Esophagus muscularis mucosa (tissue), 4 donors: ENCODE measurements around the gene CBLB. TPM values are rescaled to one million over a fixed set of nuclear protein-coding genes. Genes with fewer than 3 reads are reported as not detected.

Source experiments
- DNase-seq: peaks from one replicate; pipeline ENCODE4 v3.0.0-alpha.2; 2017; ENCODE audit errors: extremely low spot score
- H3K27ac ChIP-seq, 4 donors: fragments of 200-600 bp; sonication (generic); replicated peaks in 1 of 4; 1 replicate in 3 of 4; 2 replicates in 1 of 4; pipeline ENCODE4 v1.5.1; 2016 to 2019; ENCODE audit warnings: mild to moderate bottlenecking in 1 of 4
- H3K27me3 ChIP-seq, 4 donors: fragments of 200-600 bp; sonication (generic); one replicate each; pipeline versions ENCODE4 v1.5.1 to v1.6.0; 2016 to 2019
- H3K36me3 ChIP-seq, 4 donors: fragments of 200-600 bp; sonication (generic); one replicate each; pipeline ENCODE4 v1.5.1; 2016 to 2019
- H3K4me1 ChIP-seq, 4 donors: fragments of 200-600 bp; sonication (generic); one replicate each; pipeline ENCODE4 v1.5.1; 2016 to 2019
- H3K4me3 ChIP-seq, 4 donors: fragments of 200-600 bp; sonication (generic); 1 replicate in 2 of 4; 2 replicates in 2 of 4; pipeline ENCODE4 v1.5.1; 2016 to 2019; ENCODE audit warnings: mild to moderate bottlenecking in 4 of 4, moderate library complexity in 1 of 4
- H3K9me3 ChIP-seq, 4 donors: fragments of 200-600 bp; sonication (generic); 1 replicate in 3 of 4; 2 replicates in 1 of 4; pipeline ENCODE4 v1.5.1; 2016 to 2019
- CTCF ChIP-seq, 3 experiments: fragments of 200-600 bp in 2 of 3; fragments of 450-650 bp in 1 of 3; sonication (generic) in 2 of 3; IDR thresholded peaks; one replicate each; pipeline ENCODE4 v1.5.1; 2017 to 2019; ENCODE audit warnings: antibody characterized with exemption in 3 of 3, mild to moderate bottlenecking in 2 of 3, moderate library complexity in 1 of 3
- EP300 ChIP-seq: sonication (generic); formaldehyde crosslinking; IDR thresholded peaks from one replicate; pipeline ENCODE4 v1.6.1; 2017; ENCODE audit warnings: antibody characterized with exemption
- POLR2A ChIP-seq: fragments of 450-650 bp; IDR thresholded peaks from one replicate; pipeline ENCODE4 v1.6.1; 2017; ENCODE audit warnings: antibody characterized with exemption, moderate library complexity, mild to moderate bottlenecking, low read depth
- POLR2AphosphoS5 ChIP-seq, 2 donors: sonication (generic); formaldehyde crosslinking; IDR thresholded peaks; one replicate each; pipeline ENCODE4 v1.6.1; 2017; ENCODE audit warnings: antibody characterized with exemption in 2 of 2
- WGBS: methylation state at CpG from one replicate; pipeline ENCODE4 v1.1.5; 2018; 5-methylcytosine and 5-hydroxymethylcytosine counted together
- intact Hi-C: fragments of 100-400 bp; cut with DNase I; formaldehyde crosslinking; loops from one replicate; pipeline ENCODE4 v1.15.1; 2023
- total RNA-seq, 4 donors: library from RNA; depleted of rRNA; stranded (reverse); fragments of >200 nt; gene quantifications; one replicate each; pipeline versions ENCODE4 v1.1.0 to v1.2.1, GENCODE V29; 2016

CBLB gene
- total RNA-seq, 4 donors from 2014 or later: 20.7 to 35.7 (median 26.2) TPM

GRCh38 chr3:105864212-105864611 lies 4.6 kb downstream of the CBLB start:
- Histone ChIP-seq H3K36me3 (peaks cover 0 to 41% (median 2%) of the 10 kb centered on the region in 4 donors), H3K4me3 (peak overlapping the region in 1 of 4 donors; percentile 66), H3K27me3 (no peaks in the 10 kb centered on the region), H3K9me3 (no peaks in the 10 kb centered on the region), H3K27ac (no peak overlapping the region), H3K4me1 (peaks cover 31 to 74% (median 59%) of the 10 kb centered on the region in 4 donors)
- TF ChIP-seq EP300: no peak
- no peak for TF ChIP-seq POLR2AphosphoS5 (IDR thresholded peaks at IDR 0.05)
- TF ChIP-seq CTCF (IDR thresholded peaks at IDR 0.05): no peak
- no peak for TF ChIP-seq POLR2A
- intact Hi-C loops: no loop called here
- 94% methylated on average over 4 of the region's 4 CpGs for WGBS
- no peak for DNase-seq

- TF ChIP-seq CTCF (IDR thresholded peaks at IDR 0.05): no peak
- no peak for TF ChIP-seq EP300
- TF ChIP-seq POLR2A: no peak
- TF ChIP-seq POLR2AphosphoS5 (IDR thresholded peaks at IDR 0.05): no peak
- Histone ChIP-seq H3K27ac (no peak overlapping the region), H3K4me3 (peak overlapping the region in 1 of 4 donors; percentile 66), H3K9me3 (no peaks in the 10 kb centered on the region), H3K27me3 (no peaks in the 10 kb centered on the region), H3K4me1 (peaks cover 31 to 79% (median 61%) of the 10 kb centered on the region in 4 donors), H3K36me3 (peaks cover 0 to 45% (median 4%) of the 10 kb centered on the region in 4 donors)
- 96% methylated on average over 1 of the region's 1 CpG for WGBS
- intact Hi-C loops: no loop called here
- no peak for DNase-seq
Observed at GRCh38 chr3:105863608-105864007, 5.2 kb downstream of the CBLB start.

- Histone ChIP-seq H3K4me3 (no peak overlapping the region), H3K36me3 (peaks cover 0 to 51% (median 7%) of the 10 kb centered on the region in 4 donors), H3K4me1 (peaks cover 34 to 87% (median 64%) of the 10 kb centered on the region in 4 donors), H3K27ac (no peak overlapping the region), H3K9me3 (no peaks in the 10 kb centered on the region), H3K27me3 (no peaks in the 10 kb centered on the region)
- intact Hi-C loops: no loop called here
- no peak for DNase-seq
- 77% methylated on average over 3 of the region's 3 CpGs for WGBS
- no peak for TF ChIP-seq CTCF (IDR thresholded peaks at IDR 0.05)
- TF ChIP-seq POLR2AphosphoS5 (IDR thresholded peaks at IDR 0.05): no peak
- no peak for TF ChIP-seq EP300
- TF ChIP-seq POLR2A: no peak
Observed at GRCh38 chr3:105862217-105862616, 6.6 kb downstream of the CBLB start.

GRCh38 chr3:105860641-105861040 lies 8.2 kb downstream of the CBLB start:
- Histone ChIP-seq H3K4me1 (peaks cover 29 to 71% (median 49%) of the 10 kb centered on the region in 4 donors), H3K27me3 (no peaks in the 10 kb centered on the region), H3K9me3 (no peaks in the 10 kb centered on the region), H3K36me3 (peaks cover 0 to 51% (median 7%) of the 10 kb centered on the region in 4 donors), H3K4me3 (no peak overlapping the region), H3K27ac (no peak overlapping the region)
- intact Hi-C loops: no loop called here
- TF ChIP-seq EP300 (no peak), POLR2A (no peak), POLR2AphosphoS5 (IDR thresholded peaks at IDR 0.05) (no peak), CTCF (IDR thresholded peaks at IDR 0.05) (no peak)
- DNase-seq: no peak
- 66% methylated on average over 1 of the region's 1 CpG for WGBS

GRCh38 chr3:105858017-105858416 lies 10.8 kb downstream of the CBLB start:
- no peak overlapping the region for H3K4me3 ChIP-seq
- WGBS: 96% methylated on average over 3 of the region's 3 CpGs
- DNase-seq: no peak
- peaks cover 20 to 45% (median 28%) of the 10 kb centered on the region in 4 donors for H3K4me1 ChIP-seq
- H3K9me3 ChIP-seq: no peaks in the 10 kb centered on the region
- no peaks in the 10 kb centered on the region for H3K27me3 ChIP-seq
- H3K36me3 ChIP-seq: peaks cover 0 to 55% (median 16%) of the 10 kb centered on the region in 4 donors
- no peak overlapping the region for H3K27ac ChIP-seq
- TF ChIP-seq POLR2AphosphoS5 (IDR thresholded peaks at IDR 0.05) (no peak), EP300 (no peak), POLR2A (no peak), CTCF (IDR thresholded peaks at IDR 0.05) (no peak)
- intact Hi-C loops: no loop called here
